NCI-H82 treated with DMSO at 0.1 percent for 48 hours (cell line): Measurements from ENCODE around the gene AACS.
A peak's percentile ranks its signal among the peaks of the same experiment; 100 is the strongest.
"Not testable (repeated sequence)": the region's sequence is repeated elsewhere in the genome, so short reads cannot be mapped to it uniquely, and the experiment has no call there.

Experiments
- DNase-seq: peaks from one replicate; lab custom pipeline; 2025; ENCODE audit not compliant: unreplicated experiment; lab: John Stamatoyannopoulos, UW

The AACS gene

GRCh38 chr12:125055591-125055990, 9.6 kb upstream of the AACS start:
- no peak for DNase-seq

DNA sequence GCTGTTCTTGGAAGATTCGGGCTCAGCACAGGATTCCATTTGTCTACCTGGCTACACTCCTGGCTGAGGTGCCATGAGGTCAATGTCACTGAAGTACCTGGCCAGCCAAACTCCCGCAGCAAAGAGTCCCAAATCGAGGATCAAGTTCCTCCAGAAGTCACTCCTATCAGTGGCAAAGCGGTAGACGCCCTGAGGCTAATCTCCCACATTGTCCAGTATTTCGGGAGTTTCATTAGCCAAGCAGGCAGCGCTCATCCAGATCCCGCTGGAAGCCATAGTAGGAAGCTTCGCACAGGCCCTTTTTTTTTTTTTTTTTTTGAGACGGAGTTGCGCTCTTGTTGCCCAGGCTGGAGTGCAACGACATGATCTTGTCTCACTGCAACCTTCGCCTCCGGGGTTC, 8.9 kb upstream of the AACS start:
- DNase-seq: no peak

- no peak for DNase-seq
Observed at GRCh38 chr12:125057708-125058107, 7.5 kb upstream of the AACS start.

DNA sequence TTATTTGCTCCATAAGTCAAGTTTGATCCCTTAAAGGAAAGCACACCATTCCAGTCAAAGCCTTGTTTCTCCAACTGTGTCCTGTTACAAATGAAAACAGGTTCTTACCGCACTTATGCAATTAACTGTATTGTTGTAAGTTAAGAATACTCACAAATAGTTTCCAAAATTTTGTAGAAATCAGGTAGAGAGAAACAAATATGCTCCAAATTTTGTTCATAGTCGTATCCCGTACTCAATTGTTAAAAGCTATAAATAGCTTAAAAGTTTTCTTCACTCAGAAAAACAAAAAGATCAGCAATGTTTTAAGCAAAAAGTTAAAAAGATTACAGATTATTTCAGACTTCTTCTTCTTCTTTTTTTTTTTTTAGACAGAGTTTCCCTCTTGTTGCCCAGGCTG, 4.0 kb upstream of the AACS start:
- no peak for DNase-seq

GRCh38 chr12:125063522-125063921, 1.7 kb upstream of the AACS start:
- not testable (repeated sequence) for DNase-seq

DNA sequence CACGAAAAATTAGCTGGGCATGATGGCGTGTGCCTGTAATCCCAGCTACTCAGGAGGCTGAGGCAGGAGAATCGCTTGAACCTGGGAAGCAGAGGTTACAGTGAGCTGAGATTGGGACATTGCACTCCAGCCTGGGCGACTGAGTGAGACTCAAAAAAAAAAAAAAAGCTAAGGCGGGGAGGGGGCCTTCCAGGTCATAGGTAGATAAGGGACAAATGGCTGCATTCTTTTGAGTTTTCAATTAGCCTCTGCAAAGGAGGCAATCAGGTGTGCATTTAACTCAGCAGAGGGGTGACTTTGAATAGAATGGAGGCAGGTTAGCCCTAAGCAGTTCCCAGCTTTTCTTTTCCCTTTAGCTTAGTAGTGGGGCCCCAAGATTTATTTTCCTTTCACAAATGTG, 743 bp upstream of the AACS start:
- DNase-seq: no peak

- no peak for DNase-seq
Observed at GRCh38 chr12:125065919-125066570, 810 bp downstream of the AACS start.

GRCh38 chr12:125068391-125068790, 3.2 kb downstream of the AACS start:
- DNase-seq: no peak

GRCh38 chr12:125069616-125070015, 4.4 kb downstream of the AACS start:
- DNase-seq: no peak

DNA sequence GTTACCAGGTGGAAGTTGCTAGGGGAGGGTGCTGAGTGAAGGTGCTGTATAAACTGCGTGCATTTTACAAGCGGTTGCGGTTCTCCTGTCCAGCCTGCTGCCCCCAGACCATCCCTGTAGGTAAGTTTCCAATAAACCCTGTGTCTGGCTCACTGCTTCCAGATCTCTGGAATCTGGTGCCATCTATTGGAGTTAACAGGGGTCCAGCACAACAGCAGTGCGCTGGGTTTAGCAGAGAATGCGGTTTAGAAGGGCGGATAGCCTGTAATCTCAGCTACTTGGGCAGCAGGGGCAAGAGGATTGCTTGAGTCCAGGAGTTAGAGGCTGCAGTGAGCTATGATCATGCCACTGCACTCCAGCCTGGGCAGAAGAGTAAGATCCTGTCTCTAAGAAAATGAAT, 4.9 kb downstream of the AACS start:
- DNase-seq: peak; percentile 10

GRCh38 chr12:125070661-125071390, 5.6 kb downstream of the AACS start:
- DNase-seq: no peak

DNA sequence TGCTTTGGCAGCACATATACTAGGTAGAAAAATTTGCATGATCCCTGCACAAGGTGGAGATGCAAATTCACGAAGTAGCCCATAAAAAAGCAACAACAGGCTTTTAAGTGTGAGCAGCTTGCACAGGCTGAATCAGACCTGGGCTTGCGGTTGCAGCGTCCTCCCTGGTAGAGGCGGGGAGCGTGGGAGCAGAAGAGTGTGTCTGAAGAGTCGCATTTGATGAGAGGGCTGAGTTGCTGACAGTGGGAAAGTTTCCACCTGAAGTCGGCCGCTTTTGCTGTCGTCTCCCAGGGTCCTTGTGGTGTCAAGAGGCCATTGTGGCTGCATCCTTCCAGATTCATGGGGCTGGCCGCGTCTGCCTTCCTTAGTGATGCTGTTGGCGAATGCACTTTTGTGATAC, 6.2 kb downstream of the AACS start:
- DNase-seq: no peak

GRCh38 chr12:125072496-125072895, 7.3 kb downstream of the AACS start:
- no peak for DNase-seq

GRCh38 chr12:125074294-125074693, 9.1 kb downstream of the AACS start:
- DNase-seq: not testable (repeated sequence)

DNA sequence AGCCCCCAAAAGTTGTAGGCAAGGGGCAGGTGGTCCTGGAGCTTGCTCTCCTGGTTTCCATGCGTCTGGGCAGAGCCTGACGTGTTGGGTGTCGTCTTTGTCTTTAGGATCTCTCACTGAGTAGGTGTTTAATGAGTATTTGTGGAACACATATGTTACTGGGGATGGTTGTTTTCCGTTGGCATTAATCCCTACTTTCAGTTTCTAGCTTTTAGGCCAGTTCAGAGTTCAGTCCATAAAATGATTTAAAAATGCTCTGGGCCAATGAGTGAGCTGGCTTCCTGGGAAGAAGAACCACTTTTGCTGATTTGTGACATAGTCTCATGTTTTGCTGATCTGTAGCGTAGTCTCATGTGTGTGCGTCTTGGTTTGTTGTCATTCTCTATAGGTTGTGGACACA, 10.9 kb downstream of the AACS start:
- DNase-seq: no peak

- DNase-seq: no peak
Observed at GRCh38 chr12:125079084-125079483, 13.8 kb downstream of the AACS start.

DNA sequence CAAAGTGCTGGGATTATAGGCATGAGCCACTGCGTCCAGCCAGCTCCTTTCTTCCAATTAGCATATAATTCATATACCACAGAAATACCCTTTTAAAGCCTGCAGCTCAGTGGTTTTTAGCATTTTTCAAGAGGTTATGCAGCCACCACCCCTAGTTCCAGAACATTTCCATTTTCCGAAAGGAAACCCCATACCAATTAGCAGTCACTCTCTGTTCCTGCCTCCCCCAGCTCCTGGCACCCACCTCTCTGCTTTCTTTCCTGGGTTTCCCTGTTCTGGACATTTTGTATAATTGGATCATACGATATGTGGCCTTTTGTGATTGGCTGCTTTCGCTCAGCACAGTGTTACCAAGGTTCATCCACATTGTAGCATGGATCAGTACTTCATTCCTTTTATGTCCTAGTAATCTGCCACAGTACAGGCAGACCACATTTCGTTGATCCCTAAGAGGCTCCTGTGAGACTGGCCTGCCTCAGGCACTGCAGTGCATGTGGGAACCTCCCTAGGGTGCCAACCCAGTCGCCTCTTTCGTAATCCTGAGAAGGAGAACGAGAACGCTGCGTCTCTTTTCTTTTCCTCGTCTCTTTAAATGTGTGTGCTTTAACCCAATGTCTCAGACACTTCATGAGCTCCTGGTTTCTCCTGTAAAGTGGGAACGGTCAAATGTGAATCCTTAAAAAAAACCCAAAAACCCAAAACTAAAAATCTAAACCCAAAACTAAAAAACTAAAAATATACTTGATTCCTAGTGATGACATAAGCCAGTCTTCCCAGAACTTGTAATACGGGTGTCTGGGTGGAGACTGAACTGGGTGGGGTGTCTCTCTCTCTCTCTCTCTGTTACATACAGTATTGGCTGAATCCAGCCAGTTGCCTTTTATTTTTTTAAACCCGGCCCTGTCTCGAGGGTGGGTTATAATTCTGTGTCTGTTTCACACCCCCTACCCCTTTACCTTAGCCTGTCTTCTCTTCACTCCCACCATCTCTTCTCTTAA, 14.7 kb downstream of the AACS start:
- no peak for DNase-seq

DNA sequence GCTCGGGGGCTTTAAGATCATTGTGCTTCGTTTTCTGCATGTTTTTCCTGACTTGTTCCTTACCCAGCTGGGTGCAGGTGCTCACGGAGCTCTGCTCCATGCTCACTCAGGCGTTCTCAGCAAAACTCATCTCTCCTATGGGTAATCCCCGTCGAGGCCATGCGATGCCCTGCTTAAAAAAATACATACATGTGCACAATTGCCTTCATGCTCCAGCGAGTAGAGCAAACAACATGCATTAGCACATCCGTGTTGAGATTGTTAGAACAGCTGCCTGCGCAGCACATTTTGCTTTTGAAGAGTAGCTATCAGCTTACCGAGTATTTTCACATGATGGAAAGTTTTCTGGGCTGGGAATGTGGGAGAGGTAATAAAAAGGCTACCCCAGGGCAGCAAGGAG, 16.2 kb downstream of the AACS start:
- no peak for DNase-seq

DNA sequence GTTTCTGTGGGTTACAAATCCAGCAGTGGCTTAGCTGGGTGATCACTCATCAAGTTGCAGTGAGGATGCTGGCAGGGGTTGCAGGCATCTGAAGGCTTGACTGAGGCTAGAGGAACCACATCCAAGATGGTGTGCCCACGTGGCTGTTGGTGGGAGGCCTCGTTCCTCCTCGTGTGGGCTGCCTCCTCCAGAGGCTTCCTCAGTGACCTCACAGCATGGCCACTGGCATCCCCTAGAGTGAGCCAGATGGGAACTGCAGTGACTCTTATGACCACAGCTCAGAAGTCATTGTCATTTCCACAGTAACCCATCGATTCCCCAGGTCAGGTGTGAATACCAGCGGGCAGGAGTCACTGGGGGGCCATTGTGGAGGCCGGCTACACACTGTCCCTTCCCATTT, 17.8 kb downstream of the AACS start:
- no peak for DNase-seq

- not testable (repeated sequence) for DNase-seq
Observed at GRCh38 chr12:125088199-125088598, 23.0 kb downstream of the AACS start.

DNA sequence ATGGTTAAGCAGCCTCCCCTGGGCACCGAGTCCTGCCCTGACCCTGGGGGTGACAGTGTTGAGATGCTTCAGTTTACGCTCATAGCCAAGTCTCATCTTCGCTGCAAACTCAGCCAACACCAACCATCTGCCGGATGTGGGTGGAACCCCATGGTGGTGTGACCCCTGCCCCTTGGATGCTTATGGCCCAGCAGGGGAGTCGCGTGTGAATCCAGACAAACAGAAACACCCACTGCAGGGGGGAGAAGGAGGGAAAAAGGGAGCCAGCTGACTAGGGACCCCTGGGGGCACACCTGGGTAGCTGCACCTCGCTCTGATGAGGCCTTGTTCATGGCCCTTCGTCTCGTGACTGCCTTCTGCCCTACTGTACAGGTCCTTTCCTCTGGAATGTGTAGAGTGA, 23.8 kb downstream of the AACS start:
- no peak for DNase-seq

- no peak for DNase-seq
Observed at GRCh38 chr12:125089626-125090025, 24.4 kb downstream of the AACS start.
